Stimulated activated CD8-positive, alpha-beta memory T cell treated with anti-CD3 and anti-CD28 coated beads, Interleukin-15, amount 100 ng/mL, for 48 hours (primary cell): ENCODE results near the gene RBMY1D.
"Not testable (repeated sequence)": the region's sequence is repeated elsewhere in the genome, so short reads cannot be mapped to it uniquely, and the experiment has no call there.

ENCODE experiments used
- DNase-seq, 2 donors: peaks; one replicate each; pipeline ENCODE4 v3.0.0-alpha.2; 2020; ENCODE audit warnings: low read depth in 2 of 2

RBMY1D gene

DNA sequence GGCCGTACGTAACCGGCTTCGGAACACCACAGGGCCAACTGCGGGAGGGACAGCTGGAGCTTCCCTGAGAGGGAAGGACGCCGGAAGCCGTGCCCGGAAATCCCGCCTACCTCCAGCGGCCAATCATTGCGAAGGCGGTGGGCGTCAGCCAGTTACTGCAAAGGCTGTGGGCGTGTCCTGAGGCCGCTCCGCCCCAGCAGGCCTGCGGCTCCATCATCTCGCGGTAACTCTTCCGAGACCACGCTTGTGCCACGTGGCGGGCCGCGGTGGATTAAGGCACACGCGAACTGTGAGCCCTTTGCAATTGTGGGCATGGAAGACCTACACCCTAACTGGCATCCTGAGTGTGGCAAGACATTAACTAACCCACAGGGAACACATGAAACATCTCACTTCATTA is at the start of gene RBMY1D:
Gene RBMY1D, minus strand, starts transcription at position 101 of the 400 bp plus-strand sequence. CDS start 2,013 bp downstream, outside the sequence.
- not testable (repeated sequence) for DNase-seq

DNA sequence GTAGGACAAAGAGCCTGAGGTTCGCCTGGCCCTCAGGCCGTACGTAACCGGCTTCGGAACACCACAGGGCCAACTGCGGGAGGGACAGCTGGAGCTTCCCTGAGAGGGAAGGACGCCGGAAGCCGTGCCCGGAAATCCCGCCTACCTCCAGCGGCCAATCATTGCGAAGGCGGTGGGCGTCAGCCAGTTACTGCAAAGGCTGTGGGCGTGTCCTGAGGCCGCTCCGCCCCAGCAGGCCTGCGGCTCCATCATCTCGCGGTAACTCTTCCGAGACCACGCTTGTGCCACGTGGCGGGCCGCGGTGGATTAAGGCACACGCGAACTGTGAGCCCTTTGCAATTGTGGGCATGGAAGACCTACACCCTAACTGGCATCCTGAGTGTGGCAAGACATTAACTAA is 23.6 kb upstream of the RBMY1D start, which contains the start of gene RBMY1E:
Gene RBMY1E, minus strand, starts transcription at position 101 of the 400 bp plus-strand sequence. CDS start 1,978 bp downstream, outside the sequence.
- not testable (repeated sequence) for DNase-seq

GRCh38 chrY:21869407-21870076 is 24.8 kb downstream of the RBMY1D start:
- DNase-seq: not testable (repeated sequence)

DNA sequence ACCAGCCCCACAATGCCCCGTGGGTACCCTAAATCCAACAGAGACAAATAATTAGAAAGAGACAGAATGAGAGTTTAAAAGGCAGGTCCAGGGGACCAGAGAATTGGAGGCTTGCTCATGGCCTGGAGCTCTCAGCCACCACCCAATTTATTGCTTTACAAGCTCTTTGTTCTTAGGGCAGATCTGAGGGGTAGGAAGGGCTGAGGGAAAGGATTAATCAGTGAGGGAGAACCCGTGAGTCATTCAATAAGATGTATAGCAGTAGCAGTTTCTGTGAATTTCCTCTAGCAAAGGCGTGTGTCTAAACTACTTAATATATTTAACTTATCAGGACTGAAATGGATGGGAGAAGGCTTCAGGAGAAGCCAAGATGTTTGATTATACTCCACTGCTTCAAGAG is 48.8 kb downstream of the RBMY1D start:
- DNase-seq: no peak

GRCh38 chrY:21842090-21842489 is 52.2 kb downstream of the RBMY1D start:
- no peak for DNase-seq

- no peak for DNase-seq
Measured at GRCh38 chrY:21839489-21839888, 54.8 kb downstream of the RBMY1D start.

DNA sequence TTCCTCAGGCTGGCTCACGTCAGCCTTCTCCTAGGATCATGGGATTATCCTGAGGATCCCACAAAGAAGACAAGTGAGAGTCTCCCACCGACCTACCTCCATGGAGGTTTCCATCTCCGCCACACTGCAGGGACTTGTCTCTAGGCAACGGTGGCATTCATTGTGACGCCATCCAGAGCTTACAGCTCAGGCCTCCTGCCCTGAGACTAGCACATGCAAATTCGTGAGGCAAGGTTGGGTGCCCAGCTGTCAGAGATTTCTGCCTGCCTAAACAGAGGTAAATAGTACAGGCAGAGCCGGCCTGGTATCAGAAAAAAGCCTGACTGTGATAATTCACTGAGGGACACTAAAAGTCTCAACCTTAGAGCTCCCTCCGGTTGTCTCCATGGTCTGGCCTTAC is 58.0 kb downstream of the RBMY1D start:
- DNase-seq: no peak

DNA sequence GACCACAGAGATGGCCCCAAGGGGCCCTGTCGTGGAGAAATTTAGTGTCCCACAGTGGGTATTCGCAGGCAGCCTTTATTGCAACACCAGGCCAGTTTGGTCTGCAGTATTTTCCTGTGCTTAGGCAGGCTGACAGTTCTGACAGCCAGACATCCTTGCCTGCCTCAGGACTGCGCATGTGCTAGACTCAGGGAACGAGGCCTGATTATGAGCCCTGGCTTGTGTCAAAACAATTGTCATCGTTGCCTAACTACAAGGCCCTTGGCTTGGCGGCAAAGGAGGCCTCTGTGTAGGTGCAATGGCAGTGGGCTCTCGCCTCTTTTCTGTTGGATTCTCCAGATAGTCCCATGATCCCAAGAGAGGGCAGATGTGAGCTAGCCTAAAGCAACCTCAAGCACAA is 59.3 kb downstream of the RBMY1D start:
- DNase-seq: no peak
